ENCODE measurements around the gene DBF4. TPM values are rescaled to one million over a fixed set of nuclear protein-coding genes. Genes with fewer than 3 reads are reported as not detected.
"Not testable (repeated sequence)": the region's sequence is repeated elsewhere in the genome, so short reads cannot be mapped to it uniquely, and the experiment has no call there.

The DBF4 gene
- polyA plus RNA-seq, 1 of the 3 experiments (the other 2 are of a cell fraction): 7.6 TPM

- peak; percentile 48; the same call in 1 of the 2 replicates for TF ChIP-seq ZBTB33 (IDR thresholded peaks at IDR 0.05; ENCODE audit: borderline replicate concordance, low read depth)
- no peak; the same call in 1 of the 2 replicates for TF ChIP-seq PBX3 (IDR thresholded peaks at IDR 0.05)
- TF ChIP-seq NFIC (IDR thresholded peaks at IDR 0.05; ENCODE audit: borderline replicate concordance): peak; percentile 10; the same call in 1 of the 2 replicates
- no peak for TF ChIP-seq IRF3 (IDR thresholded peaks at IDR 0.05; ENCODE audit: low read depth, low read length)
- no peak for TF ChIP-seq JUND (IDR thresholded peaks at IDR 0.05)
- TF ChIP-seq SMC3 (IDR thresholded peaks at IDR 0.05; ENCODE audit: low read depth, low read length): no peak
- TF ChIP-seq YY1 (IDR thresholded peaks at IDR 0.05; ENCODE audit: low read depth): peak; percentile 48
- peak; percentile 66 for TF ChIP-seq NRF1 (IDR thresholded peaks at IDR 0.05; ENCODE audit: low read depth, low read length)
- peak; percentile 5; the same call in 1 of the 2 replicates for TF ChIP-seq TCF12 (IDR thresholded peaks at IDR 0.05)
- TF ChIP-seq GABPA (IDR thresholded peaks at IDR 0.05; ENCODE audit: low read depth): peak; percentile 63
Observed at GRCh38 chr7:87876040-87876868, at the start of gene DBF4, which contains the start of gene SLC25A40 (continued).

GRCh38 chr7:87828383-87828782 is 47.9 kb upstream of the DBF4 start:
- POLR2A ChIA-PET; H3K4me3 ChIP-seq (ENCODE audit: low read depth in 2 of 2, low read length in 1 of 2); H3K9me3 ChIP-seq; DNase-seq; H3K4me1 ChIP-seq (ENCODE audit: control insufficient read depth in 1 of 2, insufficient read depth in 2 of 2, low read depth in 1 of 2, low read length in 1 of 2); H3K27me3 ChIP-seq (ENCODE audit: insufficient read depth); CTCF ChIA-PET; H3K27ac ChIP-seq (ENCODE audit: low read depth in 2 of 2, low read length in 1 of 2); H3K9ac ChIP-seq; H4K20me1 ChIP-seq (ENCODE audit: insufficient read depth); H3F3A ChIP-seq (replicated peaks; ENCODE audit: insufficient read depth); H3K79me2 ChIP-seq (ENCODE audit: insufficient read depth); H2AFZ ChIP-seq (ENCODE audit: low read depth); H3K9me2 ChIP-seq; H3K4me2 ChIP-seq: not testable (repeated sequence)
- 87% methylated on average over 1 of the region's 1 CpG for WGBS (ENCODE audit: low lambda C conversion rate)
- peaks cover 8 to 23% of the 10 kb centered on the region in 2 experiments for H3K36me3 ChIP-seq (replicated peaks in 1 of 2; ENCODE audit: control insufficient read depth in 1 of 2, insufficient read depth in 2 of 2, low read length in 1 of 2)

- H3K27ac ChIP-seq (ENCODE audit: low read depth in 2 of 2, low read length in 1 of 2): no peak overlapping the region
- no peak for DNase-seq
- H3K79me2 ChIP-seq (ENCODE audit: insufficient read depth): no peaks in the 10 kb centered on the region
- no peaks in the 10 kb centered on the region for H3K9me3 ChIP-seq
- no peak overlapping the region for H3K9ac ChIP-seq
- H3F3A ChIP-seq (replicated peaks; ENCODE audit: insufficient read depth): peaks cover 3% of the 10 kb centered on the region
- H2AFZ ChIP-seq (ENCODE audit: low read depth): no peak overlapping the region
- no peaks in the 10 kb centered on the region for H4K20me1 ChIP-seq (ENCODE audit: insufficient read depth)
- 94% methylated on average over 1 of the region's 1 CpG for WGBS (ENCODE audit: low lambda C conversion rate)
- no peaks in the 10 kb centered on the region for H3K27me3 ChIP-seq (ENCODE audit: insufficient read depth)
- peaks cover 11 to 39% of the 10 kb centered on the region in 2 experiments for H3K36me3 ChIP-seq (replicated peaks in 1 of 2; ENCODE audit: control insufficient read depth in 1 of 2, insufficient read depth in 2 of 2, low read length in 1 of 2)
- POLR2A ChIA-PET: no interaction called here
- H3K9me2 ChIP-seq: no peaks in the 10 kb centered on the region
- H3K4me3 ChIP-seq (ENCODE audit: low read depth in 2 of 2, low read length in 1 of 2): no peak overlapping the region
- CTCF ChIA-PET: no interaction called here
- no peaks in the 10 kb centered on the region; a peak in 1 of 4 replicates for H3K4me1 ChIP-seq (ENCODE audit: control insufficient read depth in 1 of 2, insufficient read depth in 2 of 2, low read depth in 1 of 2, low read length in 1 of 2)
- no peak overlapping the region for H3K4me2 ChIP-seq
- no peak for TF ChIP-seq RFX5 (IDR thresholded peaks at IDR 0.05; ENCODE audit: low read length)
- TF ChIP-seq CTCF (IDR thresholded peaks at IDR 0.05): no peak
- no peak for TF ChIP-seq POLR2AphosphoS5 (IDR thresholded peaks at IDR 0.05; ENCODE audit: low read depth, low read length)
- no peak for TF ChIP-seq SIN3A (IDR thresholded peaks at IDR 0.05; ENCODE audit: borderline replicate concordance, low read depth, low read length)
- no peak for TF ChIP-seq USF1 (IDR thresholded peaks at IDR 0.05; ENCODE audit: borderline replicate concordance, low read depth)
- TF ChIP-seq TCF12 (IDR thresholded peaks at IDR 0.05): no peak
- no peak for TF ChIP-seq NFIC (IDR thresholded peaks at IDR 0.05; ENCODE audit: borderline replicate concordance)
- TF ChIP-seq FOSL2 (IDR thresholded peaks at IDR 0.05; ENCODE audit: borderline replicate concordance, low read depth): no peak
- TF ChIP-seq SMC3 (IDR thresholded peaks at IDR 0.05; ENCODE audit: low read depth, low read length): no peak
- no peak for TF ChIP-seq TAF1 (IDR thresholded peaks at IDR 0.05; ENCODE audit: borderline replicate concordance, low read depth, low read length)
- no peak for TF ChIP-seq MXI1 (IDR thresholded peaks at IDR 0.05; ENCODE audit: low read depth, low read length)
- TF ChIP-seq EZH2phosphoT487 (IDR thresholded peaks at IDR 0.05; ENCODE audit: borderline replicate concordance, low read depth): no peak
Observed at GRCh38 chr7:87831097-87831496, 45.2 kb upstream of the DBF4 start.
